Ascending aorta (tissue), 2 donors: ENCODE data around the gene IGF2R. TPM values are rescaled to one million over a fixed set of nuclear protein-coding genes. Genes with fewer than 3 reads are reported as not detected.

Experiments
- DNase-seq, 2 donors: peaks; one replicate each; pipeline ENCODE4 v3.0.0-alpha.2; 2019; ENCODE audit warnings: low spot score in 2 of 2
- H3K27ac ChIP-seq, 2 donors: fragments of 200-600 bp; sonication (generic); one replicate each; pipeline ENCODE4 v1.5.1; 2016 to 2017; ENCODE audit warnings: mild to moderate bottlenecking in 1 of 2
- H3K27me3 ChIP-seq: fragments of 200-600 bp; sonication (generic); one replicate; pipeline ENCODE4 v1.5.1; 2017
- H3K36me3 ChIP-seq, 2 donors: fragments of 200-600 bp; sonication (generic); one replicate each; pipeline ENCODE4 v1.5.1; 2016
- H3K4me1 ChIP-seq, 2 donors: fragments of 200-600 bp; sonication (generic); one replicate each; pipeline ENCODE4 v1.5.1; 2016 to 2017; ENCODE audit warnings: mild to moderate bottlenecking in 1 of 2
- H3K4me3 ChIP-seq, 2 donors: fragments of 200-600 bp; sonication (generic); one replicate each; pipeline ENCODE4 v1.5.1; 2016 to 2017; ENCODE audit warnings: mild to moderate bottlenecking in 1 of 2
- H3K9me3 ChIP-seq, 2 donors: fragments of 200-600 bp; sonication (generic); one replicate each; pipeline ENCODE4 v1.5.1; 2016
- intact Hi-C: fragments of 100-400 bp; cut with DNase I; formaldehyde crosslinking; loops from one replicate; pipeline ENCODE4 v1.15.1; 2023
- total RNA-seq: library from RNA; depleted of rRNA; stranded (reverse); fragments of >200 nt; gene quantifications from one replicate; pipeline ENCODE4 v1.1.0, GENCODE V29; 2016
- TF ChIP-seq, protein P1 (sequence below), 3 experiments: fragments of 200-600 bp in 2 of 3; fragments of 450-650 bp in 1 of 3; sonication (generic) in 2 of 3; IDR thresholded peaks; one replicate each; pipeline ENCODE4 v1.5.1; 2016 to 2019; ENCODE audit warnings: antibody characterized with exemption in 3 of 3, mild to moderate bottlenecking in 1 of 3, moderate library complexity in 1 of 3

IGF2R gene
- total RNA-seq, 1 donor from 2014 or later: 104 TPM

- Histone ChIP-seq H3K27me3 (no peaks in the 10 kb centered on the region), H3K9me3 (no peaks in the 10 kb centered on the region), H3K4me1 (peaks cover 7 to 25% of the 10 kb centered on the region in 2 donors), H3K36me3 (no peaks in the 10 kb centered on the region), H3K27ac (peak overlapping the region; percentile 75 to 80), H3K4me3 (no peak overlapping the region)
- TF ChIP-seq, protein P1, sequence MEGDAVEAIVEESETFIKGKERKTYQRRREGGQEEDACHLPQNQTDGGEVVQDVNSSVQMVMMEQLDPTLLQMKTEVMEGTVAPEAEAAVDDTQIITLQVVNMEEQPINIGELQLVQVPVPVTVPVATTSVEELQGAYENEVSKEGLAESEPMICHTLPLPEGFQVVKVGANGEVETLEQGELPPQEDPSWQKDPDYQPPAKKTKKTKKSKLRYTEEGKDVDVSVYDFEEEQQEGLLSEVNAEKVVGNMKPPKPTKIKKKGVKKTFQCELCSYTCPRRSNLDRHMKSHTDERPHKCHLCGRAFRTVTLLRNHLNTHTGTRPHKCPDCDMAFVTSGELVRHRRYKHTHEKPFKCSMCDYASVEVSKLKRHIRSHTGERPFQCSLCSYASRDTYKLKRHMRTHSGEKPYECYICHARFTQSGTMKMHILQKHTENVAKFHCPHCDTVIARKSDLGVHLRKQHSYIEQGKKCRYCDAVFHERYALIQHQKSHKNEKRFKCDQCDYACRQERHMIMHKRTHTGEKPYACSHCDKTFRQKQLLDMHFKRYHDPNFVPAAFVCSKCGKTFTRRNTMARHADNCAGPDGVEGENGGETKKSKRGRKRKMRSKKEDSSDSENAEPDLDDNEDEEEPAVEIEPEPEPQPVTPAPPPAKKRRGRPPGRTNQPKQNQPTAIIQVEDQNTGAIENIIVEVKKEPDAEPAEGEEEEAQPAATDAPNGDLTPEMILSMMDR (IDR thresholded peaks at IDR 0.05): no peak
- intact Hi-C loops: no loop called here
- DNase-seq: no peak
Observed at GRCh38 chr6:160147146-160147536, 178.3 kb downstream of the IGF2R start.

- no peak overlapping the region for H3K4me3 ChIP-seq
- intact Hi-C loops: no loop called here
- DNase-seq: no peak
- peaks cover 0 to 14% of the 10 kb centered on the region in 2 donors for H3K9me3 ChIP-seq
- TF ChIP-seq, protein P1 (IDR thresholded peaks at IDR 0.05): no peak
- no peak overlapping the region for H3K27ac ChIP-seq
- no peaks in the 10 kb centered on the region for H3K27me3 ChIP-seq
- H3K4me1 ChIP-seq: peaks cover 0 to 8% of the 10 kb centered on the region in 2 donors
- H3K36me3 ChIP-seq: no peaks in the 10 kb centered on the region
Observed at GRCh38 chr6:160154471-160154870, 185.6 kb downstream of the IGF2R start.

GRCh38 chr6:160156842-160157241, 188.0 kb downstream of the IGF2R start:
- TF ChIP-seq, protein P1 (IDR thresholded peaks at IDR 0.05): no peak

DNA sequence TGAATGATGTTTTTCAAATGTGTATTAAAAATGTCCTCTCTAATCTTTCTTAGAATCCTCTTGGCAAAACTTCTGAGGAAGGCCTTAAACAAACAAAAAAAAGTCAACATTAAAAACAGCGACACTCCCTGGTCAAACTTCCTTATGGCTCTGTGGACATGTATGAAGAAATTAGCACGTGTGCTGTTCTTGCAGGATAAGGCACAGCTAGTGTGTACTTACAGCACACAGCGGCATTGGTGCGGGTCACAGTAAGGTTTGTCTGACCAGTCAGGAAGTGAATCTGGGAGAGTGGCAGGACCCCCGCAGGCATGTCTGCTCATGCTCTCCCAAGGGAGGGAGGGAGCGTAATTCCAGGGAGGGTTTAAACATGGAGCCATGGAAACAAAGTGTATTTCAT, 191.6 kb downstream of the IGF2R start:
- Histone ChIP-seq H3K27me3 (no peaks in the 10 kb centered on the region), H3K4me3 (no peak overlapping the region), H3K36me3 (no peaks in the 10 kb centered on the region), H3K4me1 (peaks cover 0 to 8% of the 10 kb centered on the region in 2 donors), H3K9me3 (peaks cover 0 to 3% of the 10 kb centered on the region in 2 donors), H3K27ac (no peak overlapping the region)
- DNase-seq: no peak
- TF ChIP-seq, protein P1 (IDR thresholded peaks at IDR 0.05): no peak
- intact Hi-C loops: no loop called here

More at GRCh38 chr6:160156842-160157241, 188.0 kb downstream of the IGF2R start:
- Histone ChIP-seq H3K27me3 (no peaks in the 10 kb centered on the region), H3K9me3 (peaks cover 0 to 14% of the 10 kb centered on the region in 2 donors), H3K36me3 (no peaks in the 10 kb centered on the region), H3K4me1 (peaks cover 0 to 8% of the 10 kb centered on the region in 2 donors), H3K4me3 (no peak overlapping the region), H3K27ac (peak overlapping the region in 1 of 2 donors; percentile 5)
- no peak for DNase-seq
- intact Hi-C loops: no loop called here

Other genes starting within 250 kb of the IGF2R start
- 44.6 TPM for gene WTAP, start 241.6 kb upstream of the IGF2R start, total RNA-seq
- gene ACAT2, start 207.0 kb upstream of the IGF2R start, total RNA-seq: 0.85 TPM
- gene TCP1, start 179.5 kb upstream of the IGF2R start, total RNA-seq: 46.7 TPM
- gene MRPL18, start 178.6 kb upstream of the IGF2R start, total RNA-seq: 119 TPM
- gene PNLDC1, start 168.8 kb upstream of the IGF2R start, total RNA-seq: not detected
- gene MAS1, start 78.1 kb upstream of the IGF2R start, total RNA-seq: not detected
- gene SLC22A1, start 152.7 kb downstream of the IGF2R start, total RNA-seq: not detected